HG02610 (cell line): ENCODE data around the gene CDKL5.
A peak's percentile ranks its signal among the peaks of the same experiment; 100 is the strongest.

ENCODE experiments used
- ATAC-seq: cut with Tn5 transposase; IDR thresholded peaks from one replicate; pipeline ENCODE4 v1.9.1; 2021; ENCODE audit warnings: mild to moderate bottlenecking, moderate library complexity; ENCODE audit not compliant: unreplicated experiment

The CDKL5 gene

GRCh38 chrX:18455384-18455783 lies 30.0 kb downstream of the CDKL5 start:
- ATAC-seq, result no peak

GRCh38 chrX:18457000-18457399 lies 31.6 kb downstream of the CDKL5 start:
- no peak for ATAC-seq

DNA sequence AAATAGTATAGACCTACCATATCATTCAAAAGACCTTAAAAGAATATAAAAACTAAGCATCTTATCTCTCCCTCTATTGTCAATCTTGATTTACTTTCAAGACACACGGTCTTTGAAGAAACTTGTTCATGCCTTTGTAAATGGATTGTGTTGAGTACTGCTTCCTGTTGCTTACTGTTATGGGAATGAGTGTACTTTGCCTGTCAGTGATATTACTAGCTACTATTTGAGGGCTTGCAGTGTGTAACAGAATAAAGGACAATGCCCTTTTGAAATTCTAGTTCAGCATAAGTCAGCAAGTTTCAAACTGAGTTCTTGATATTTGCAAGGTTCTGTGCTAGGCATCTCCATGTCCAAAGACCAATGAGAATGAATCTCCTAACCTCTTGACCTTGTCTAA lies 36.0 kb downstream of the CDKL5 start:
- ATAC-seq, result no peak

- no peak for ATAC-seq
These were observed 39.1 kb downstream of the CDKL5 start for GRCh38 chrX:18464499-18464898.

- no peak for ATAC-seq
These were observed 39.6 kb downstream of the CDKL5 start for GRCh38 chrX:18465051-18465450.

DNA sequence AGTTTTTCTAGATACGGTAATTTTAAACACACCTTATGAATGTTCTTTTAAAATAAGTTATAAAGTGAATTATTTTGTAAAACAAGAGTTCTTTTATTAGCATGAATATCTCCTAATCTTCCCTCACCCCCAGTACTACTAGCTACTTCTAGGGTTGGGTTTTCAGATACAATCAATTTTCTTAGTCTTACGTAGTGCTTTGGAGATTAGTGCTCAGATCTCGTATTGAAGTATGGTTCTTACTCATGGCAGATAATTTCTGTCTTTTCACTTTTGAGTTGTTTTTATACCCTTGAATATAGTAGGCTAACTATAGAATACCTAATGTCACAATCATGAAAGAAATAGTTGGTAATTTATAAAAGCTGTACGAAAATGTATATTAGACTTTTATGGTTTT lies 43.2 kb downstream of the CDKL5 start:
- ATAC-seq, result no peak

DNA sequence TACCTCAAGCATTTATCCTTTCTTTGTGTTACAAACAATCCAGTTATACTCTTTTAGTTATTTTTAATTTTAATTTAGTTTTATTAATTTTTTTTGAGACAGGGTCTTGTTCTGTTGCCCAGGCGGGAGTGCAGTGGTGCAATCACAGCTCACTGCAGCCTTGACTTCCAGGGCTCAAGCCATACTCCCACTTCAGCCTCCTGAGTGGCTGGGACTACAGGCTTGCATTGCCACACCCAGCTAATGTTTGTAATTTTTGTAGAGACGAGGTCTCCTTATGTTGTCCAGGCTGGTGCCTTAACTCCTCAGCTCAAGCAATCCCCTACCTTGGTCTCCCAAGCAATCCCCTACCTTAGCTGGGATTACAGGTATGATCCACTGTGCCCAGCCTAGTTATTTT lies 45.9 kb downstream of the CDKL5 start:
- ATAC-seq, result no peak

GRCh38 chrX:18490806-18491555 lies 65.6 kb downstream of the CDKL5 start:
- ATAC-seq, result no peak

GRCh38 chrX:18491587-18492340 lies 66.4 kb downstream of the CDKL5 start:
- no peak for ATAC-seq

- no peak for ATAC-seq
These were observed 109.5 kb downstream of the CDKL5 start for GRCh38 chrX:18534949-18535348.

DNA sequence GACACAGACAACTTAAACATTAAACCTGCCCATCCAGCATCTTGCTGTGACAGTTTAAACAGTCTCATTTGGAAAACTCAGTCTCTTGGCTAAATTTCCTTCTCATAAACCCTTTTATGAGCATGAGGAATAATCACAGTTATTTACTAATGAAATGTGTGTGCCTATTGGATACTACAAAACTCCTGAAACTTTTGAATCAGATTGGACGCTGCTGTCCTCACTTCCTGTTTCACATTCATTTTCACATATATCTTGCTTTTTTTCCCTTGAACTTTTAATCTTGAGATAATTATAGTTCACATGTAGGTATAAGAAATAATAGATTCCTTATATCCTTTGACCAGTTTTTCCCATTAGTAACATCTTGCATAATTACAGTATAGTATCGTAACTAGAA lies 111.7 kb downstream of the CDKL5 start:
- no peak for ATAC-seq

- peak; percentile 90 for ATAC-seq
These were observed 112.1 kb downstream of the CDKL5 start for GRCh38 chrX:18537524-18537923.

- ATAC-seq, result no peak
These were observed 116.7 kb downstream of the CDKL5 start for GRCh38 chrX:18542131-18542530.

GRCh38 chrX:18542905-18543304 lies 117.5 kb downstream of the CDKL5 start:
- no peak for ATAC-seq

GRCh38 chrX:18543738-18544137 lies 118.3 kb downstream of the CDKL5 start:
- ATAC-seq, result no peak

- ATAC-seq, result no peak
These were observed 120.4 kb downstream of the CDKL5 start for GRCh38 chrX:18545771-18546170.

- ATAC-seq, result no peak
These were observed 123.6 kb downstream of the CDKL5 start for GRCh38 chrX:18548996-18549395.

- ATAC-seq, result no peak
These were observed 124.2 kb downstream of the CDKL5 start for GRCh38 chrX:18549643-18550042.

- no peak for ATAC-seq
These were observed 132.5 kb downstream of the CDKL5 start for GRCh38 chrX:18557879-18558278.

GRCh38 chrX:18558799-18559198 lies 133.4 kb downstream of the CDKL5 start:
- no peak for ATAC-seq

DNA sequence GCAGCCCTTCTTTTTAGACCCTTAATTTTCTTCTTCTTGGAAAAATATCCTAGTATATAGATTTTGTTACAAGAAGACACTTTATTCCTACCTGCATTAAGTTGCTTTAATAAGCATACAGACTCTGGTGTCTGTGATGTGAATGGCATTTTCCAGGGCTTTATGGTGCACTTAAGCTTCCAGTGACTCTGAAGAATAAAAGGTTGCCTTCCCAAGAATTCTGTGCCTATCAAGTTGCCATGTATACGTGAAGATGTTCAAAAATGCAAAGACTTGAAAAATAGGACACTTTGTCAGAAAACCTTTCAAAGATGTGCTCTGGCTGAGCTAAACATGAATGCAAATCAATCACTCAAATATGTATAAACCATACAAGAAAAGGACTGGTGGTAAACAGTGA lies 135.6 kb downstream of the CDKL5 start:
- no peak for ATAC-seq

DNA sequence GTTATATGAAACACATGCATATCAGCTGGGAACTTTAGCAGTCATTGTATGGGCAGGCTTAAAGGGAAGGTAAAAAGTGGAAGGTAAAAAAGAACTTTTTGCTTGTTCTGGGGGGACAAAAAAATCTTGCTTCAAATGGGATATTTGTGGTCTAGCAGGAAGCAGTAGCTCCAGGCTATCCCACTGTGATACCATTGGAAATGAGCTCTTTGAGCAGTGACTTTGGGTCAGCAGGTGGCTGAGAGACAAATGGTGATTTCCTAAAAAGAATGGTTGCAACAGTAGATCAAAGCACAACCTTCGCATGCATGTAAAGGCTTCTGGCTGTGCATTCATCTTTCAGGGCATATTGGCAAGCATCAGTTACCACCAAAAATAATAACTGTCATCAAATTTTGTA lies 140.3 kb downstream of the CDKL5 start:
- no peak for ATAC-seq
